HepG2 (cell line): Measurements from ENCODE around the gene IL27RA. TPM values are rescaled to one million over a fixed set of nuclear protein-coding genes. Genes with fewer than 3 reads are reported as not detected.
A peak's percentile ranks its signal among the peaks of the same experiment; 100 is the strongest.

ENCODE experiments used
- ARNT ChIP-seq: fragments of 450-650 bp; IDR thresholded peaks from 2 replicates; pipeline ENCODE4 v1.6.1; 2017
- ATF4 ChIP-seq, 2 experiments: fragments of 450-650 bp in 1 of 2; sonication (generic) in 1 of 2; formaldehyde crosslinking; IDR thresholded peaks; 2 replicates each; pipeline versions ENCODE4 v1.5.0 to v1.8.0; 2020 to 2022; ENCODE audit warnings: mild to moderate bottlenecking in 1 of 2, missing genetic modification reagents in 1 of 2
- ATF7 ChIP-seq, 2 experiments: fragments of 450-650 bp in 1 of 2; sonication (generic) in 1 of 2; formaldehyde crosslinking in 1 of 2; IDR thresholded peaks; 2 replicates each; pipeline versions ENCODE4 v1.4.0 to v1.6.1; 2016 to 2020; ENCODE audit warnings: antibody characterized with exemption in 1 of 2, mild to moderate bottlenecking in 1 of 2, missing genetic modification reagents in 1 of 2
- BRD4 ChIP-seq: sonication (generic); formaldehyde crosslinking; IDR thresholded peaks from 2 replicates; pipeline ENCODE4 v1.4.0; 2020; ENCODE audit warnings: missing genetic modification reagents
- DPF2 ChIP-seq: sonication (generic); formaldehyde crosslinking; IDR thresholded peaks from 2 replicates; pipeline ENCODE4 v1.4.0; 2020; ENCODE audit warnings: mild to moderate bottlenecking, low read depth, missing genetic modification reagents, borderline replicate concordance
- GTF2F1 ChIP-seq: fragments of 150-350 bp; IDR thresholded peaks from 2 replicates; pipeline ENCODE4 v1.6.1; 2014; ENCODE audit warnings: low read length
- KLF16 ChIP-seq, 2 experiments: sonication (generic) in 1 of 2; formaldehyde crosslinking in 1 of 2; IDR thresholded peaks; 2 replicates each; pipeline versions ENCODE4 v1.6.1 to v1.8.0; 2016 to 2023; ENCODE audit warnings: missing genetic modification reagents in 2 of 2, missing compliant biosample characterization in 1 of 2
- KLF6 ChIP-seq: IDR thresholded peaks from 2 replicates; pipeline ENCODE4 v1.8.0; 2016; ENCODE audit warnings: missing biosample characterization, missing genetic modification reagents
- MYC ChIP-seq: sonication (generic); formaldehyde crosslinking; IDR thresholded peaks from 2 replicates; pipeline ENCODE4 v1.9.0; 2021; ENCODE audit warnings: missing genetic modification reagents, borderline replicate concordance
- PAWR ChIP-seq: sonication (generic); formaldehyde crosslinking; IDR thresholded peaks from 2 replicates; pipeline ENCODE4 v1.4.0; 2020; ENCODE audit warnings: missing genetic modification reagents, mild to moderate bottlenecking, borderline replicate concordance
- SALL1 ChIP-seq: sonication (generic); formaldehyde crosslinking; IDR thresholded peaks from 2 replicates; pipeline ENCODE4 v1.8.0; 2022; ENCODE audit warnings: mild to moderate bottlenecking, missing genetic modification reagents
- SIX4 ChIP-seq: sonication (generic); formaldehyde crosslinking; IDR thresholded peaks from 2 replicates; pipeline ENCODE4 v1.4.0; 2020; ENCODE audit warnings: missing genetic modification reagents
- SMAD3 ChIP-seq: sonication (generic); formaldehyde crosslinking; IDR thresholded peaks from 2 replicates; pipeline ENCODE4 v1.4.0; 2020; ENCODE audit warnings: missing genetic modification reagents
- SOX6 ChIP-seq, 2 experiments: fragments of 450-650 bp in 1 of 2; sonication (generic) in 1 of 2; formaldehyde crosslinking in 1 of 2; IDR thresholded peaks; 2 replicates each; pipeline versions ENCODE4 v1.4.0 to v1.6.1; 2017 to 2020; ENCODE audit warnings: antibody characterized with exemption in 1 of 2, mild to moderate bottlenecking in 1 of 2, missing genetic modification reagents in 1 of 2
- SRF ChIP-seq: IDR thresholded peaks from 2 replicates; pipeline ENCODE4 v1.6.1; 2011; ENCODE audit warnings: mild to moderate bottlenecking, low read depth, low read length, moderate library complexity
- STAG1 ChIP-seq: sonication (generic); formaldehyde crosslinking; IDR thresholded peaks from 2 replicates; pipeline ENCODE4 v1.4.0; 2020; ENCODE audit warnings: missing genetic modification reagents
- TBX2 ChIP-seq: sonication (generic); formaldehyde crosslinking; IDR thresholded peaks from 2 replicates; pipeline ENCODE4 v1.5.0; 2020; ENCODE audit warnings: missing genetic modification reagents, mild to moderate bottlenecking, borderline replicate concordance
- ZFP91 ChIP-seq: sonication (generic); formaldehyde crosslinking; IDR thresholded peaks from 2 replicates; pipeline ENCODE4 v1.9.0; 2022; ENCODE audit warnings: missing genetic modification reagents, mild to moderate bottlenecking, borderline replicate concordance
- ZSCAN22 ChIP-seq: sonication (generic); formaldehyde crosslinking; IDR thresholded peaks from 2 replicates; pipeline ENCODE4 v1.4.0; 2020; ENCODE audit warnings: mild to moderate bottlenecking, missing genetic modification reagents
- polyA plus RNA-seq, 8 experiments: library from polyadenylated mRNA; depleted of rRNA in 3 of 8; stranded (reverse) in 7 of 8; unstranded in 1 of 8; fragments of >200 nt; fragmentation: Illumina TruSeq in 4 of 8; extraction: Trizol in 4 of 8; gene quantifications; 2 replicates each; pipeline versions ENCODE4 v1.2.1 to v1.2.3, GENCODE V29; 2011 to 2016; ENCODE audit warnings: low read depth in 4 of 8, missing spikeins in 1 of 8, mixed read lengths in 1 of 8; ENCODE audit not compliant: insufficient read depth in 1 of 8
- total RNA-seq, 5 experiments: library from RNA; depleted of rRNA; stranded (reverse); fragments of >200 nt; fragmentation: Illumina TruSeq; extraction: Trizol; gene quantifications; 2 replicates each; pipeline ENCODE4 v1.2.3, GENCODE V29; 2016; ENCODE audit warnings: low read depth in 1 of 5
- TF ChIP-seq, protein P1 (sequence below): sonication (generic); formaldehyde crosslinking; IDR thresholded peaks from 2 replicates; pipeline ENCODE4 v1.4.0; 2020; ENCODE audit warnings: mild to moderate bottlenecking, missing genetic modification reagents
- TF ChIP-seq, protein P2 (sequence below): sonication (generic); formaldehyde crosslinking; IDR thresholded peaks from 2 replicates; pipeline ENCODE4 v1.4.0; 2020; ENCODE audit warnings: mild to moderate bottlenecking, missing genetic modification reagents

IL27RA gene
- total and polyA plus RNA-seq, 2 of the 13 experiments (the other 11 are each of a cell fraction or from before 2014, with no cell fraction given) = 3.5 to 8.1 TPM

GRCh38 chr19:14080887-14081796 lies 49.6 kb downstream of the IL27RA start (continued):
- TF ChIP-seq TBX2 (CRISPR knock-in tag) (peak; percentile 67; the same call in 1 of the 2 replicates), MYC (CRISPR knock-in tag) (peak; percentile 17; the same call in 1 of the 2 replicates), DPF2 (CRISPR knock-in tag) (no peak), ATF7 (IDR thresholded peaks at IDR 0.05) (no peak), ATF7 (CRISPR knock-in tag; IDR thresholded peaks at IDR 0.05) (no peak; the same call in 1 of the 2 replicates), KLF16 (CRISPR knock-in tag; IDR thresholded peaks at IDR 0.05) (peak in 1 of 2 experiments; percentile 75; a peak in 1 of 4 replicates), SOX6 (IDR thresholded peaks at IDR 0.05) (no peak), SOX6 (CRISPR knock-in tag; IDR thresholded peaks at IDR 0.05) (peak; percentile 44), BRD4 (CRISPR knock-in tag) (no peak), ARNT (no peak), ZFP91 (CRISPR knock-in tag) (peak; percentile 75), KLF6 (CRISPR knock-in tag) (peak; percentile 82; the same call in 1 of the 2 replicates), GTF2F1 (no peak), STAG1 (no peak; the same call in 1 of the 2 replicates), SALL1 (CRISPR knock-in tag) (peak; percentile 47; the same call in 1 of the 2 replicates), ATF4 (CRISPR knock-in tag; IDR thresholded peaks at IDR 0.05) (peak in 1 of 2 experiments; percentile 74; a peak in 2 of 4 replicates), ZSCAN22 (CRISPR knock-in tag) (no peak), SRF (no peak), SMAD3 (CRISPR knock-in tag) (peak; percentile 79), SIX4 (CRISPR knock-in tag) (no peak), PAWR (CRISPR knock-in tag) (no peak)
- TF ChIP-seq, protein P1, sequence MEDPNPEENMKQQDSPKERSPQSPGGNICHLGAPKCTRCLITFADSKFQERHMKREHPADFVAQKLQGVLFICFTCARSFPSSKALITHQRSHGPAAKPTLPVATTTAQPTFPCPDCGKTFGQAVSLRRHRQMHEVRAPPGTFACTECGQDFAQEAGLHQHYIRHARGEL (CRISPR knock-in tag) = no peak
- TF ChIP-seq, protein P2, sequence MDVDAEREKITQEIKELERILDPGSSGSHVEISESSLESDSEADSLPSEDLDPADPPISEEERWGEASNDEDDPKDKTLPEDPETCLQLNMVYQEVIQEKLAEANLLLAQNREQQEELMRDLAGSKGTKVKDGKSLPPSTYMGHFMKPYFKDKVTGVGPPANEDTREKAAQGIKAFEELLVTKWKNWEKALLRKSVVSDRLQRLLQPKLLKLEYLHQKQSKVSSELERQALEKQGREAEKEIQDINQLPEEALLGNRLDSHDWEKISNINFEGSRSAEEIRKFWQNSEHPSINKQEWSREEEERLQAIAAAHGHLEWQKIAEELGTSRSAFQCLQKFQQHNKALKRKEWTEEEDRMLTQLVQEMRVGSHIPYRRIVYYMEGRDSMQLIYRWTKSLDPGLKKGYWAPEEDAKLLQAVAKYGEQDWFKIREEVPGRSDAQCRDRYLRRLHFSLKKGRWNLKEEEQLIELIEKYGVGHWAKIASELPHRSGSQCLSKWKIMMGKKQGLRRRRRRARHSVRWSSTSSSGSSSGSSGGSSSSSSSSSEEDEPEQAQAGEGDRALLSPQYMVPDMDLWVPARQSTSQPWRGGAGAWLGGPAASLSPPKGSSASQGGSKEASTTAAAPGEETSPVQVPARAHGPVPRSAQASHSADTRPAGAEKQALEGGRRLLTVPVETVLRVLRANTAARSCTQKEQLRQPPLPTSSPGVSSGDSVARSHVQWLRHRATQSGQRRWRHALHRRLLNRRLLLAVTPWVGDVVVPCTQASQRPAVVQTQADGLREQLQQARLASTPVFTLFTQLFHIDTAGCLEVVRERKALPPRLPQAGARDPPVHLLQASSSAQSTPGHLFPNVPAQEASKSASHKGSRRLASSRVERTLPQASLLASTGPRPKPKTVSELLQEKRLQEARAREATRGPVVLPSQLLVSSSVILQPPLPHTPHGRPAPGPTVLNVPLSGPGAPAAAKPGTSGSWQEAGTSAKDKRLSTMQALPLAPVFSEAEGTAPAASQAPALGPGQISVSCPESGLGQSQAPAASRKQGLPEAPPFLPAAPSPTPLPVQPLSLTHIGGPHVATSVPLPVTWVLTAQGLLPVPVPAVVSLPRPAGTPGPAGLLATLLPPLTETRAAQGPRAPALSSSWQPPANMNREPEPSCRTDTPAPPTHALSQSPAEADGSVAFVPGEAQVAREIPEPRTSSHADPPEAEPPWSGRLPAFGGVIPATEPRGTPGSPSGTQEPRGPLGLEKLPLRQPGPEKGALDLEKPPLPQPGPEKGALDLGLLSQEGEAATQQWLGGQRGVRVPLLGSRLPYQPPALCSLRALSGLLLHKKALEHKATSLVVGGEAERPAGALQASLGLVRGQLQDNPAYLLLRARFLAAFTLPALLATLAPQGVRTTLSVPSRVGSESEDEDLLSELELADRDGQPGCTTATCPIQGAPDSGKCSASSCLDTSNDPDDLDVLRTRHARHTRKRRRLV (CRISPR knock-in tag) = no peak
